CD14-positive monocyte (primary cell): Measurements from ENCODE around the gene CDH23. TPM values are rescaled to one million over a fixed set of nuclear protein-coding genes. Genes with fewer than 3 reads are reported as not detected.
"Not testable (repeated sequence)": the region's sequence is repeated elsewhere in the genome, so short reads cannot be mapped to it uniquely, and the experiment has no call there.

Experiments
- DNase-seq, 3 donors: peaks; one replicate each; pipeline ENCODE4 v3.0.0-alpha.2; 2011 to 2022
- H2AFZ ChIP-seq: 2 replicates; pipeline ENCODE4 v1.6.0; 2012; ENCODE audit warnings: mild to moderate bottlenecking, low read depth, low read length, inconsistent platforms; ENCODE audit not compliant: insufficient read depth, poor library complexity, severe bottlenecking
- H3K27ac ChIP-seq, 2 donors: 1 replicate in 1 of 2; 2 replicates in 1 of 2; pipeline ENCODE4 v1.5.1; 2012 to 2013; ENCODE audit warnings: low read length in 2 of 2, control low read depth in 1 of 2, inconsistent platforms in 1 of 2, low read depth in 1 of 2, mild to moderate bottlenecking in 1 of 2
- H3K27me3 ChIP-seq, 2 donors: one replicate each; pipeline versions ENCODE4 v1.6.0 to v1.6.1; 2011 to 2013; ENCODE audit warnings: low read length in 2 of 2; ENCODE audit not compliant: control insufficient read depth in 2 of 2, insufficient read depth in 2 of 2
- H3K36me3 ChIP-seq, 2 donors: replicated peaks in 1 of 2; 1 replicate in 1 of 2; 2 replicates in 1 of 2; pipeline versions ENCODE4 v1.5.1 to v1.6.1; 2012 to 2013; ENCODE audit warnings: low read length in 2 of 2, control low read depth in 1 of 2, inconsistent platforms in 1 of 2, mild to moderate bottlenecking in 1 of 2; ENCODE audit not compliant: insufficient read depth in 2 of 2, control insufficient read depth in 1 of 2
- H3K4me1 ChIP-seq, 2 donors: 1 replicate in 1 of 2; 2 replicates in 1 of 2; pipeline versions ENCODE4 v1.5.1 to v1.6.1; 2012 to 2013; ENCODE audit warnings: low read length in 2 of 2, control low read depth in 1 of 2, inconsistent platforms in 1 of 2, mild to moderate bottlenecking in 1 of 2, moderate library complexity in 1 of 2; ENCODE audit not compliant: insufficient read depth in 2 of 2, control insufficient read depth in 1 of 2
- H3K4me2 ChIP-seq: replicated peaks from 2 replicates; pipeline ENCODE3; 2012; ENCODE audit warnings: low read length, moderate library complexity, mild to moderate bottlenecking; ENCODE audit not compliant: poor library complexity, severe bottlenecking; ENCODE audit errors: extremely low read depth
- H3K4me3 ChIP-seq, 3 experiments: fragments of 200-600 bp in 1 of 3; sonication (generic) in 1 of 3; replicated peaks in 1 of 3; 1 replicate in 2 of 3; 2 replicates in 1 of 3; pipeline ENCODE4 v1.5.1; 2011 to 2013; ENCODE audit warnings: low read length in 3 of 3, mild to moderate bottlenecking in 3 of 3, control low read depth in 2 of 3, low read depth in 2 of 3, inconsistent platforms in 1 of 3, moderate library complexity in 1 of 3
- H3K79me2 ChIP-seq: 2 replicates; pipeline ENCODE4 v1.6.0; 2012; ENCODE audit warnings: mild to moderate bottlenecking, control low read depth, inconsistent platforms, low read length, moderate library complexity; ENCODE audit not compliant: insufficient read depth
- H3K9ac ChIP-seq: 2 replicates; pipeline ENCODE4 v1.6.0; 2017; ENCODE audit warnings: low read length, mild to moderate bottlenecking; ENCODE audit not compliant: insufficient read depth, poor library complexity, severe bottlenecking
- H3K9me3 ChIP-seq, 2 donors: replicated peaks in 1 of 2; 1 replicate in 1 of 2; 2 replicates in 1 of 2; pipeline versions ENCODE4 v1.5.1 to v1.6.1; 2012 to 2013; ENCODE audit warnings: low read length in 2 of 2, control low read depth in 1 of 2; ENCODE audit not compliant: control insufficient read depth in 1 of 2, insufficient read depth in 1 of 2
- H4K20me1 ChIP-seq: 2 replicates; pipeline ENCODE4 v1.6.0; 2012; ENCODE audit warnings: mild to moderate bottlenecking, low read length, control low read depth, moderate library complexity; ENCODE audit not compliant: insufficient read depth
- H3K27ac Mint-ChIP-seq, 7 donors: one replicate each; pipeline ENCODE4 v1.8.0; 2020; ENCODE audit warnings: mild to moderate bottlenecking in 7 of 7, mixed read lengths in 7 of 7, moderate library complexity in 6 of 7, inconsistent platforms in 2 of 7
- H3K27me3 Mint-ChIP-seq, 3 donors: one replicate each; pipeline ENCODE4 v1.8.0; 2021 to 2022; ENCODE audit warnings: low read depth in 3 of 3, mild to moderate bottlenecking in 3 of 3, mixed read lengths in 3 of 3, moderate library complexity in 3 of 3, inconsistent platforms in 1 of 3
- H3K36me3 Mint-ChIP-seq, 2 donors: one replicate each; pipeline ENCODE4 v1.8.0; 2020; ENCODE audit warnings: mixed read lengths in 2 of 2, inconsistent platforms in 1 of 2, mild to moderate bottlenecking in 1 of 2
- H3K4me1 Mint-ChIP-seq: one replicate; pipeline ENCODE4 v1.8.0; 2020; ENCODE audit warnings: mild to moderate bottlenecking, mixed read lengths
- H3K4me3 Mint-ChIP-seq, 2 donors: one replicate each; pipeline ENCODE4 v1.8.0; 2020; ENCODE audit warnings: mild to moderate bottlenecking in 2 of 2, mixed read lengths in 2 of 2, moderate library complexity in 1 of 2
- H3K9me3 Mint-ChIP-seq, 7 donors: one replicate each; pipeline ENCODE4 v1.8.0; 2020 to 2022; ENCODE audit warnings: mixed read lengths in 7 of 7, mild to moderate bottlenecking in 6 of 7, moderate library complexity in 6 of 7, inconsistent platforms in 2 of 7
- CTCF ChIP-seq: fragments of 200-600 bp; IDR thresholded peaks from one replicate; pipeline ENCODE4 v1.8.0; 2022; ENCODE audit warnings: antibody characterized with exemption, mild to moderate bottlenecking
- WGBS: methylation state at CpG from one replicate; pipeline ENCODE4 v1.1.5; 2013; ENCODE audit warnings: missing lambda C conversion rate; ENCODE audit not compliant: insufficient coverage; 5-methylcytosine and 5-hydroxymethylcytosine counted together
- intact Hi-C, 2 donors: fragments of 100-400 bp; cut with micrococcal nuclease; formaldehyde crosslinking; loops; one replicate each; pipeline versions ENCODE4 v1.15.0 to v1.15.1; 2023
- polyA plus RNA-seq, 3 donors: library from polyadenylated mRNA; depleted of rRNA in 1 of 3; unstranded in 2 of 3; stranded (reverse) in 1 of 3; fragments of 300-500 nt in 2 of 3; fragments of >200 nt in 1 of 3; fragmentation: Illumina TruSeq in 2 of 3; gene quantifications; 1 replicate in 2 of 3; 2 replicates in 1 of 3; pipeline ENCODE4 v1.2.3, GENCODE V29; 2012 to 2021

CDH23 gene
- polyA plus RNA-seq, 3 donors, result 8.2 to 36.2 (median 10.5) TPM

DNA sequence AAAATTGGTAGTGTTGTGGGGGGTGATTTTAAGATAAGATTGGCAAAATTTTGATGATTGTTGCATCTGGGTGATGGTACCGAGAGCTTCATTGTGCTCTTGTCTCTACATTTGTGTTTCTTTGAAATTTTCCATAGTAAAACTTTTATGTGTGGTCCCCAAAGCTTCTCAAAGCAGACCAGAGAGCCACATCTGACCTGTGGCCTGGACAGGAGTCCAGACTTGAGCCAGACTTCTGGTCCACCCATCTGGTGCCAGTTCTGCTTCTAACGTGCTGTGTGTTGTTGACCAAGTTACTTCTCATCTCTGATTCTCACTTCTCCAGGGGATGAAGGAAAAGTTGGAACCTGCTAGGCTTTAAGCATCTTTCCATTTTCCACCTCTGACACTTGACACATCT is 202.8 kb downstream of the CDH23 start:
- Mint-ChIP-seq H3K4me3 (no peak overlapping the region), H3K4me1 (peaks cover 38% of the 10 kb centered on the region), H3K27ac (peak overlapping the region in 4 of 7 donors; percentile 95 to 98 (median 97)), H3K27me3 (peaks cover 2 to 4% (median 3%) of the 10 kb centered on the region in 3 donors), H3K36me3 (no peaks in the 10 kb centered on the region), H3K9me3 (no peaks in the 10 kb centered on the region)
- no peaks in the 10 kb centered on the region for H3K27me3 ChIP-seq
- peaks cover 30 to 36% of the 10 kb centered on the region in 2 donors for H3K4me1 ChIP-seq
- no peaks in the 10 kb centered on the region for H3K36me3 ChIP-seq
- H3K79me2 ChIP-seq, result no peaks in the 10 kb centered on the region
- no peak overlapping the region for H3K9ac ChIP-seq
- intact Hi-C loops, result no loop called here
- no CpG with 5 or more reads among the region's 2 CpGs for WGBS
- no peak overlapping the region for H3K4me3 ChIP-seq
- no peak overlapping the region for H2AFZ ChIP-seq
- H3K9me3 ChIP-seq, result no peaks in the 10 kb centered on the region
- no peak overlapping the region for H3K4me2 ChIP-seq
- peak overlapping the region in 1 of 2 donors; percentile 95 for H3K27ac ChIP-seq
- H4K20me1 ChIP-seq, result no peaks in the 10 kb centered on the region
- no peak for TF ChIP-seq CTCF
- DNase-seq, result no peak

DNA sequence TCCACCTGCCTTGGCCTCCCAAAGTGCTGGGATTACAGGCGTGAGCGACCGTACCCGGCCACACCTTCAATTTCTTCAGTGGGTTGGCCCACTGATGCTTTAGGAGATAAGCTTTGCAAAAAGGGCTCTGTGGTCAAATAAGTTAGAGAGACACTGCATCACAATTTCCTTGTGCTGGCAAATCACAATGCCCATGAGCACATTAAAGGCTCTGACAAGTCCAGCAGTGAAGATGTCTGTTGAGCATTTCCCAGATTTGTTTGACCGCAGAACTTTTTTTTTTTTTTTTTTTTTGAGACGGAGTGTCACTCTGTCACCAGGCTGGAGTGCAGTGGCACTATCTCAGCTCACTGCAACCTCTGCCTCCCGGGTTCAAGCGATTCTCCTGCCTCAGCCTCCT is 203.5 kb downstream of the CDH23 start:
- not testable (repeated sequence) for H2AFZ ChIP-seq, H3K9ac ChIP-seq, H3K4me3 ChIP-seq, H4K20me1 ChIP-seq, H3K9me3 Mint-ChIP-seq, H3K79me2 ChIP-seq, H3K36me3 Mint-ChIP-seq, DNase-seq, H3K36me3 ChIP-seq, H3K4me2 ChIP-seq, H3K9me3 ChIP-seq, H3K27me3 Mint-ChIP-seq, H3K4me3 Mint-ChIP-seq, H3K27ac ChIP-seq, H3K27me3 ChIP-seq
- WGBS, result 93% methylated on average over 4 of the region's 8 CpGs
- Mint-ChIP-seq H3K27ac (peak overlapping the region in 3 of 7 donors; percentile 3 to 64 (median 53)), H3K4me1 (peaks cover 40% of the 10 kb centered on the region)
- H3K4me1 ChIP-seq, result peaks cover 33 to 41% of the 10 kb centered on the region in 2 donors
- intact Hi-C loops, result loop anchor here in 1 of 2 donors (10.0 kb wide), 1 partner anchor 215 kb away; no protein-coding TSS in a partner anchor
